IMR-90 (cell line): ENCODE measurements around the gene TEDDM1.

Experiments used
- BHLHE40 ChIP-seq: fragments of 150-350 bp; IDR thresholded peaks from 2 replicates; pipeline ENCODE4 v1.6.1; 2016; ENCODE audit warnings: mild to moderate bottlenecking, low read depth, low read length
- CEBPB ChIP-seq: IDR thresholded peaks from 2 replicates; pipeline ENCODE4 v1.6.1; 2012; ENCODE audit warnings: low read depth, low read length, improper control_type of control experiment
- CHD1 ChIP-seq: IDR thresholded peaks from 2 replicates; pipeline ENCODE4 v1.6.1; 2012; ENCODE audit warnings: low read depth, low read length, improper control_type of control experiment
- CTCF ChIP-seq: conservative IDR thresholded peaks from 2 replicates; pipeline ENCODE4 v1.5.1; 2012; ENCODE audit warnings: mild to moderate bottlenecking, low read depth, low read length, improper control_type of control experiment
- ELK1 ChIP-seq: fragments of 150-350 bp; IDR thresholded peaks from 2 replicates; pipeline ENCODE4 v1.6.1; 2016; ENCODE audit warnings: low read depth, mild to moderate bottlenecking, low read length, moderate library complexity, borderline replicate concordance
- FOS ChIP-seq: fragments of 150-350 bp; IDR thresholded peaks from 2 replicates; pipeline ENCODE4 v1.6.1; 2016; ENCODE audit warnings: low read depth, low read length
- MAFK ChIP-seq: IDR thresholded peaks from 2 replicates; pipeline ENCODE4 v1.6.1; 2012; ENCODE audit warnings: low read depth, low read length, improper control_type of control experiment
- MAZ ChIP-seq: IDR thresholded peaks from 2 replicates; pipeline ENCODE4 v1.6.1; 2012; ENCODE audit warnings: low read depth, mild to moderate bottlenecking, low read length, improper control_type of control experiment, moderate library complexity, borderline replicate concordance
- MXI1 ChIP-seq: IDR thresholded peaks from 2 replicates; pipeline ENCODE4 v1.6.1; 2012; ENCODE audit warnings: low read depth, mild to moderate bottlenecking, low read length, moderate library complexity, borderline replicate concordance
- POLR2A ChIP-seq: IDR thresholded peaks from 2 replicates; pipeline ENCODE4 v1.6.1; 2012; ENCODE audit warnings: mild to moderate bottlenecking, low read depth, low read length
- RAD21 ChIP-seq: IDR thresholded peaks from 2 replicates; pipeline ENCODE4 v1.6.1; 2012; ENCODE audit warnings: low read length, improper control_type of control experiment
- RFX5 ChIP-seq: IDR thresholded peaks from 2 replicates; pipeline ENCODE4 v1.8.0; 2012; ENCODE audit warnings: low read depth, mild to moderate bottlenecking, low read length, moderate library complexity
- SMC3 ChIP-seq: fragments of 150-350 bp; IDR thresholded peaks from 2 replicates; pipeline ENCODE4 v1.6.1; 2016; ENCODE audit warnings: low read depth, mild to moderate bottlenecking, antibody characterized with exemption, low read length, moderate library complexity

- TF ChIP-seq CTCF (no peak), POLR2A (no peak), MAFK (no peak), CEBPB (no peak), FOS (no peak), RFX5 (no peak), RAD21 (no peak), BHLHE40 (no peak), MXI1 (no peak), CHD1 (no peak), ELK1 (no peak), MAZ (no peak), SMC3 (no peak)
Observed at GRCh38 chr1:182357171-182357570, 43.3 kb downstream of the TEDDM1 start.
